ENCODE data around the gene TJP1.

GRCh38 chr15:29672923-29673809 lies 149.1 kb downstream of the TJP1 start:
- no peak for TF ChIP-seq CTCF (conservative IDR thresholded peaks at IDR 0.05; ENCODE audit: low read depth, low read length)
- no peak for TF ChIP-seq EZH2 (IDR thresholded peaks at IDR 0.05; ENCODE audit: low read length, unreplicated experiment)
- no peak for TF ChIP-seq EZH2phosphoT487 (IDR thresholded peaks at IDR 0.05; ENCODE audit: borderline replicate concordance, low read length)

Measured in PC-3 (cell line).